ENCODE data around the gene HTT. TPM values are rescaled to one million over a fixed set of nuclear protein-coding genes. Genes with fewer than 3 reads are reported as not detected.
A peak's percentile ranks its signal among the peaks of the same experiment; 100 is the strongest.

Gene HTT
- total and polyA plus RNA-seq, 10 of the 15 experiments (the other 5 are each of a cell fraction or from before 2014, with no cell fraction given), result 3.3 to 113 (median 43.3) TPM

DNA sequence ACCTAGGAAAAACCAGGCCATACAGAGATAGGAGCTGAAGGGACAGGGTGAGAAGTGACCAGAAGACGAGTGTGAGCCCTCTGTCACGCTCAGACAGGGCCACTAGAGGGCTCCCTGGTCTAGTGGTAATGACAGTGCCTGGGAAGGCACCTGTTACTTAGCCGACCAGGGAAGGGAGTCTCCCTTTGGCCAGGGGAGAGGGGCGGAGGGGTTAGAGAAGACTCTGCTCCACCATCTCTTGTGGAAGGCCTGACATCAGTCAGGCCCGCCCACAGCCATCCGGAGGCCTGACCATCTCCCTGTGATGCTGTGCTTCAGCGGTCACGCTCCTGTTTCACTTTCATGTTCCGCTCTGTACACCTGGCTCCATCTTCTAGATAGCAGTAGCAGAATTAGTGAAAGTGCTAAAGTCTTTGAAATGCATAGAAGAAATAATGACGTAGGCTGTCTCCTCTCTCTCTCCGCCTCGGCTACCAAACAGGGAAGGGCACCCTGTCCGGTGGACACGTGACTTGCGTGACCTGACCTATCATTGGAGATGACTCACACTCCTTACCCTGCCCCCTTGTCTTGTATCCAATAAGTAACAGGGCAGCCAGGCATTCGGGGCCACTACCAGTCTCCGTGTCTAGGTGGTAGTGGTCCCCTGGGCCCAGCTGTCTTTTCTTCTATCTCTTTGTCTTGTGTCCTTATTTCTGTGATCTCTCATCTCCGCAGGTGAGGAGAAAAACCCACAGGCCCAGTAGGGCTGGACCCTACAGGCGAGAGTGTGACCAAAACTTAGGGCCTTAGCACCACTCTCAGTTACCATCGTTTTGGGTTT, 26.8 kb upstream of the HTT start (continued):
- TF ChIP-seq BHLHE40 (IDR thresholded peaks at IDR 0.05; ENCODE audit: borderline replicate concordance in 1 of 2, low read depth in 2 of 2, low read length in 1 of 2) (peak; percentile 79 to 94), SMAD5 (IDR thresholded peaks at IDR 0.05; ENCODE audit: low read depth) (peak; percentile 58; the same call in 1 of the 2 replicates), KDM1A (IDR thresholded peaks at IDR 0.05; ENCODE audit: borderline replicate concordance) (no peak), POLR2AphosphoS2 (IDR thresholded peaks at IDR 0.05; ENCODE audit: low read depth, low read length) (no peak), KAT2A (conservative IDR thresholded peaks at IDR 0.05; ENCODE audit: control insufficient read depth, low read depth, low read length) (no peak), RUNX3 (IDR thresholded peaks at IDR 0.05; ENCODE audit: low read length) (no peak), RELB (IDR thresholded peaks at IDR 0.05; ENCODE audit: low read depth) (peak; percentile 82; the same call in 1 of the 2 replicates), RFX5 (IDR thresholded peaks at IDR 0.05; ENCODE audit: low read depth, low read length) (no peak), EED (IDR thresholded peaks at IDR 0.05; ENCODE audit: low read depth) (peak; percentile 91), ZNF687 (IDR thresholded peaks at IDR 0.05) (peak; percentile 50), ZNF217 (IDR thresholded peaks at IDR 0.05) (no peak; the same call in 1 of the 2 replicates), SMC3 (IDR thresholded peaks at IDR 0.05; ENCODE audit: borderline replicate concordance, low read length) (peak; percentile 68), RB1 (IDR thresholded peaks at IDR 0.05; ENCODE audit: borderline replicate concordance) (no peak), BRCA1 (IDR thresholded peaks at IDR 0.05; ENCODE audit: low read depth, low read length) (no peak), MEF2B (IDR thresholded peaks at IDR 0.05; ENCODE audit: partially characterized antibody, poor library complexity, severe bottlenecking) (peak; percentile 71), IKZF1 (conservative IDR thresholded peaks at IDR 0.05) (peak; percentile 94)
- TF ChIP-seq, protein P1, sequence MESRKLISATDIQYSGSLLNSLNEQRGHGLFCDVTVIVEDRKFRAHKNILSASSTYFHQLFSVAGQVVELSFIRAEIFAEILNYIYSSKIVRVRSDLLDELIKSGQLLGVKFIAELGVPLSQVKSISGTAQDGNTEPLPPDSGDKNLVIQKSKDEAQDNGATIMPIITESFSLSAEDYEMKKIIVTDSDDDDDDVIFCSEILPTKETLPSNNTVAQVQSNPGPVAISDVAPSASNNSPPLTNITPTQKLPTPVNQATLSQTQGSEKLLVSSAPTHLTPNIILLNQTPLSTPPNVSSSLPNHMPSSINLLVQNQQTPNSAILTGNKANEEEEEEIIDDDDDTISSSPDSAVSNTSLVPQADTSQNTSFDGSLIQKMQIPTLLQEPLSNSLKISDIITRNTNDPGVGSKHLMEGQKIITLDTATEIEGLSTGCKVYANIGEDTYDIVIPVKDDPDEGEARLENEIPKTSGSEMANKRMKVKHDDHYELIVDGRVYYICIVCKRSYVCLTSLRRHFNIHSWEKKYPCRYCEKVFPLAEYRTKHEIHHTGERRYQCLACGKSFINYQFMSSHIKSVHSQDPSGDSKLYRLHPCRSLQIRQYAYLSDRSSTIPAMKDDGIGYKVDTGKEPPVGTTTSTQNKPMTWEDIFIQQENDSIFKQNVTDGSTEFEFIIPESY (IDR thresholded peaks at IDR 0.05), result no peak
- TF ChIP-seq, protein P2, sequence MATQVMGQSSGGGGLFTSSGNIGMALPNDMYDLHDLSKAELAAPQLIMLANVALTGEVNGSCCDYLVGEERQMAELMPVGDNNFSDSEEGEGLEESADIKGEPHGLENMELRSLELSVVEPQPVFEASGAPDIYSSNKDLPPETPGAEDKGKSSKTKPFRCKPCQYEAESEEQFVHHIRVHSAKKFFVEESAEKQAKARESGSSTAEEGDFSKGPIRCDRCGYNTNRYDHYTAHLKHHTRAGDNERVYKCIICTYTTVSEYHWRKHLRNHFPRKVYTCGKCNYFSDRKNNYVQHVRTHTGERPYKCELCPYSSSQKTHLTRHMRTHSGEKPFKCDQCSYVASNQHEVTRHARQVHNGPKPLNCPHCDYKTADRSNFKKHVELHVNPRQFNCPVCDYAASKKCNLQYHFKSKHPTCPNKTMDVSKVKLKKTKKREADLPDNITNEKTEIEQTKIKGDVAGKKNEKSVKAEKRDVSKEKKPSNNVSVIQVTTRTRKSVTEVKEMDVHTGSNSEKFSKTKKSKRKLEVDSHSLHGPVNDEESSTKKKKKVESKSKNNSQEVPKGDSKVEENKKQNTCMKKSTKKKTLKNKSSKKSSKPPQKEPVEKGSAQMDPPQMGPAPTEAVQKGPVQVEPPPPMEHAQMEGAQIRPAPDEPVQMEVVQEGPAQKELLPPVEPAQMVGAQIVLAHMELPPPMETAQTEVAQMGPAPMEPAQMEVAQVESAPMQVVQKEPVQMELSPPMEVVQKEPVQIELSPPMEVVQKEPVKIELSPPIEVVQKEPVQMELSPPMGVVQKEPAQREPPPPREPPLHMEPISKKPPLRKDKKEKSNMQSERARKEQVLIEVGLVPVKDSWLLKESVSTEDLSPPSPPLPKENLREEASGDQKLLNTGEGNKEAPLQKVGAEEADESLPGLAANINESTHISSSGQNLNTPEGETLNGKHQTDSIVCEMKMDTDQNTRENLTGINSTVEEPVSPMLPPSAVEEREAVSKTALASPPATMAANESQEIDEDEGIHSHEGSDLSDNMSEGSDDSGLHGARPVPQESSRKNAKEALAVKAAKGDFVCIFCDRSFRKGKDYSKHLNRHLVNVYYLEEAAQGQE (IDR thresholded peaks at IDR 0.05; ENCODE audit: low read depth, low read length), result no peak

All from GM12878 (cell line).